Naive thymus-derived CD4-positive, alpha-beta T cell (primary cell): ENCODE results near the gene NCAM2. TPM values are rescaled to one million over a fixed set of nuclear protein-coding genes. Genes with fewer than 3 reads are reported as not detected.

Experiments used
- ATAC-seq: fragments of 150-1000 bp; cut with Tn5 transposase; 2 replicates; pipeline ENCODE4 v1.10.0; 2021; ENCODE audit warnings: mild to moderate bottlenecking, moderate library complexity
- CTCF ChIA-PET: fragments of 350-600 bp; sonication (Branson Sonifier 250); formaldehyde crosslinking; loops from one replicate; lab custom pipeline; 2021; ENCODE audit warnings: antibody characterized with exemption; lab: Charles Lee
- POLR2A ChIA-PET: fragments of 350-600 bp; sonication (Branson Sonifier 250); formaldehyde crosslinking; loops from one replicate; lab custom pipeline; 2021; ENCODE audit warnings: antibody characterized with exemption, inconsistent platforms; lab: Charles Lee
- DNase-seq, 9 donors: peaks; one replicate each; pipeline versions ENCODE4 v3.0.0 to v3.0.0-alpha.2; 2020 to 2022; ENCODE audit warnings: mixed read lengths in 1 of 9
- H3K27ac ChIP-seq: one replicate; pipeline ENCODE4 v1.7.0; 2013; ENCODE audit warnings: mild to moderate bottlenecking, low read depth, low read length, moderate library complexity
- H3K27me3 ChIP-seq, 2 donors: one replicate each; pipeline ENCODE4 v1.7.0; 2013; ENCODE audit warnings: low read length in 2 of 2, mild to moderate bottlenecking in 2 of 2, moderate library complexity in 2 of 2; ENCODE audit not compliant: control insufficient read depth in 2 of 2, insufficient read depth in 2 of 2
- H3K36me3 ChIP-seq, 3 experiments: 1 replicate in 2 of 3; 2 replicates in 1 of 3; pipeline ENCODE4 v1.7.0; 2013; ENCODE audit warnings: low read length in 3 of 3, mild to moderate bottlenecking in 3 of 3, moderate library complexity in 1 of 3; ENCODE audit not compliant: insufficient read depth in 3 of 3, control insufficient read depth in 2 of 3
- H3K4me1 ChIP-seq, 2 donors: one replicate each; pipeline ENCODE4 v1.7.0; 2013; ENCODE audit warnings: low read length in 2 of 2, mild to moderate bottlenecking in 2 of 2, moderate library complexity in 1 of 2; ENCODE audit not compliant: control insufficient read depth in 2 of 2, insufficient read depth in 2 of 2
- H3K4me3 ChIP-seq: 2 replicates; pipeline ENCODE4 v1.7.0; 2013; ENCODE audit warnings: mild to moderate bottlenecking, low read length
- H3K9me3 ChIP-seq, 3 experiments: 1 replicate in 2 of 3; 2 replicates in 1 of 3; pipeline ENCODE4 v1.7.0; 2013; ENCODE audit warnings: low read length in 3 of 3; ENCODE audit not compliant: control insufficient read depth in 2 of 3
- H3K27ac Mint-ChIP-seq, 9 donors: one replicate each; pipeline ENCODE4 v1.8.0; 2020 to 2022; ENCODE audit warnings: mixed read lengths in 9 of 9, mild to moderate bottlenecking in 8 of 9, moderate library complexity in 5 of 9, inconsistent platforms in 2 of 9
- H3K27me3 Mint-ChIP-seq, 5 donors: one replicate each; pipeline ENCODE4 v1.8.0; 2021 to 2022; ENCODE audit warnings: mixed read lengths in 5 of 5, mild to moderate bottlenecking in 1 of 5
- H3K36me3 Mint-ChIP-seq, 5 donors: one replicate each; pipeline ENCODE4 v1.8.0; 2020 to 2022; ENCODE audit warnings: mixed read lengths in 5 of 5, mild to moderate bottlenecking in 3 of 5, inconsistent platforms in 1 of 5
- H3K4me1 Mint-ChIP-seq, 7 donors: one replicate each; pipeline ENCODE4 v1.8.0; 2020 to 2022; ENCODE audit warnings: mixed read lengths in 7 of 7, mild to moderate bottlenecking in 3 of 7, inconsistent platforms in 1 of 7
- H3K4me3 Mint-ChIP-seq, 10 donors: one replicate each; pipeline ENCODE4 v1.8.0; 2020 to 2022; ENCODE audit warnings: mild to moderate bottlenecking in 10 of 10, mixed read lengths in 10 of 10, moderate library complexity in 6 of 10, inconsistent platforms in 2 of 10
- H3K9me3 Mint-ChIP-seq, 11 donors: one replicate each; pipeline ENCODE4 v1.8.0; 2020 to 2022; ENCODE audit warnings: mixed read lengths in 11 of 11, mild to moderate bottlenecking in 4 of 11, inconsistent platforms in 1 of 11, moderate library complexity in 1 of 11
- intact Hi-C, 2 donors: fragments of 100-400 bp; cut with micrococcal nuclease; formaldehyde crosslinking; loops; one replicate each; pipeline ENCODE4 v1.15.1; 2023
- polyA plus RNA-seq, 2 donors: library from polyadenylated mRNA; unstranded; fragments of 300-500 nt; fragmentation: Illumina TruSeq; gene quantifications; one replicate each; pipeline ENCODE4 v1.2.3, GENCODE V29; 2021
- total RNA-seq, 6 experiments: library from RNA in 5 of 6; stranded (reverse) in 5 of 6; gene quantifications; 1 replicate in 5 of 6; 2 replicates in 1 of 6; pipeline ENCODE4 v1.2.3 and lab custom pipeline; 2021 to 2026

The NCAM2 gene
- total and polyA plus RNA-seq, 7 experiments from 2014 or later, result 0.07 TPM; not detected in 6

- no peaks in the 10 kb centered on the region for H3K27me3 ChIP-seq
- no peak overlapping the region for H3K27ac ChIP-seq
- no peak overlapping the region for H3K27ac Mint-ChIP-seq
- no peak for DNase-seq
- intact Hi-C loops, result no loop called here
- H3K9me3 Mint-ChIP-seq, result peaks cover 0 to 18% (median 9%) of the 10 kb centered on the region in 11 donors
- peaks cover 0 to 13% (median 0%) of the 10 kb centered on the region in 3 experiments for H3K9me3 ChIP-seq
- no peaks in the 10 kb centered on the region for H3K36me3 ChIP-seq
- no peaks in the 10 kb centered on the region for H3K36me3 Mint-ChIP-seq
- H3K4me1 Mint-ChIP-seq, result no peaks in the 10 kb centered on the region
- H3K27me3 Mint-ChIP-seq, result no peaks in the 10 kb centered on the region
- H3K4me1 ChIP-seq, result no peaks in the 10 kb centered on the region
- H3K4me3 ChIP-seq, result no peak overlapping the region
- POLR2A ChIA-PET, result no interaction called here
- CTCF ChIA-PET, result no interaction called here
- H3K4me3 Mint-ChIP-seq, result no peak overlapping the region
- no peak for ATAC-seq
These were observed 342.8 kb downstream of the NCAM2 start for GRCh38 chr21:21341041-21341440.

GRCh38 chr21:21345296-21345695 lies 347.1 kb downstream of the NCAM2 start:
- Histone ChIP-seq H3K36me3 (no peaks in the 10 kb centered on the region), H3K27ac (no peak overlapping the region), H3K4me3 (no peak overlapping the region), H3K4me1 (no peaks in the 10 kb centered on the region), H3K27me3 (no peaks in the 10 kb centered on the region), H3K9me3 (peaks cover 0 to 13% (median 0%) of the 10 kb centered on the region in 3 experiments)
- Mint-ChIP-seq H3K4me3 (no peak overlapping the region), H3K9me3 (peaks cover 4 to 35% (median 15%) of the 10 kb centered on the region in 11 donors), H3K4me1 (no peaks in the 10 kb centered on the region), H3K36me3 (no peaks in the 10 kb centered on the region), H3K27me3 (no peaks in the 10 kb centered on the region), H3K27ac (no peak overlapping the region)
- intact Hi-C loops, result no loop called here
- ChIA-PET POLR2A (no interaction called here), CTCF (no interaction called here)
- no peak for ATAC-seq
- no peak for DNase-seq

- no peaks in the 10 kb centered on the region for H3K4me1 ChIP-seq
- H3K27ac ChIP-seq, result no peak overlapping the region
- Mint-ChIP-seq H3K27ac (no peak overlapping the region), H3K9me3 (peaks cover 4 to 35% (median 15%) of the 10 kb centered on the region in 11 donors), H3K27me3 (no peaks in the 10 kb centered on the region), H3K4me3 (no peak overlapping the region), H3K36me3 (no peaks in the 10 kb centered on the region), H3K4me1 (no peaks in the 10 kb centered on the region)
- DNase-seq (no peak), ATAC-seq (no peak)
- no peaks in the 10 kb centered on the region for H3K36me3 ChIP-seq
- no peak overlapping the region for H3K4me3 ChIP-seq
- H3K9me3 ChIP-seq, result peaks cover 0 to 13% (median 0%) of the 10 kb centered on the region in 3 experiments
- ChIA-PET POLR2A (no interaction called here), CTCF (no interaction called here)
- H3K27me3 ChIP-seq, result no peaks in the 10 kb centered on the region
- intact Hi-C loops, result no loop called here
These were observed 347.7 kb downstream of the NCAM2 start for GRCh38 chr21:21345872-21346271.

- no peaks in the 10 kb centered on the region for H3K4me1 Mint-ChIP-seq
- ChIA-PET POLR2A (no interaction called here), CTCF (no interaction called here)
- DNase-seq (no peak), ATAC-seq (no peak)
- no peak overlapping the region for H3K27ac ChIP-seq
- no peaks in the 10 kb centered on the region for H3K36me3 Mint-ChIP-seq
- no peaks in the 10 kb centered on the region for H3K36me3 ChIP-seq
- H3K27me3 ChIP-seq, result no peaks in the 10 kb centered on the region
- H3K4me3 Mint-ChIP-seq, result no peak overlapping the region
- peaks cover 0 to 14% (median 0%) of the 10 kb centered on the region in 11 donors for H3K9me3 Mint-ChIP-seq
- H3K4me1 ChIP-seq, result no peaks in the 10 kb centered on the region
- no peak overlapping the region for H3K27ac Mint-ChIP-seq
- no peaks in the 10 kb centered on the region for H3K27me3 Mint-ChIP-seq
- intact Hi-C loops, result no loop called here
- no peak overlapping the region for H3K4me3 ChIP-seq
- no peaks in the 10 kb centered on the region for H3K9me3 ChIP-seq
These were observed 368.1 kb downstream of the NCAM2 start for GRCh38 chr21:21366277-21366676.

- no peak overlapping the region for H3K4me3 ChIP-seq
- Mint-ChIP-seq H3K36me3 (no peaks in the 10 kb centered on the region), H3K9me3 (peaks cover 0 to 11% (median 0%) of the 10 kb centered on the region in 11 donors), H3K27ac (no peak overlapping the region), H3K4me3 (no peak overlapping the region), H3K27me3 (no peaks in the 10 kb centered on the region), H3K4me1 (no peaks in the 10 kb centered on the region)
- H3K9me3 ChIP-seq, result no peaks in the 10 kb centered on the region
- DNase-seq (no peak), ATAC-seq (no peak)
- ChIA-PET POLR2A (no interaction called here), CTCF (no interaction called here)
- no peak overlapping the region for H3K27ac ChIP-seq
- intact Hi-C loops, result no loop called here
- H3K27me3 ChIP-seq, result no peaks in the 10 kb centered on the region
- no peaks in the 10 kb centered on the region for H3K36me3 ChIP-seq
- no peaks in the 10 kb centered on the region for H3K4me1 ChIP-seq
These were observed 369.4 kb downstream of the NCAM2 start for GRCh38 chr21:21367583-21367982.

- DNase-seq (no peak), ATAC-seq (no peak)
- H3K4me1 Mint-ChIP-seq, result no peaks in the 10 kb centered on the region
- no peak overlapping the region for H3K4me3 Mint-ChIP-seq
- H3K4me3 ChIP-seq, result no peak overlapping the region
- H3K27ac Mint-ChIP-seq, result no peak overlapping the region
- H3K27me3 ChIP-seq, result no peaks in the 10 kb centered on the region
- H3K27ac ChIP-seq, result no peak overlapping the region
- H3K4me1 ChIP-seq, result no peaks in the 10 kb centered on the region
- peaks cover 0 to 11% (median 0%) of the 10 kb centered on the region in 11 donors for H3K9me3 Mint-ChIP-seq
- intact Hi-C loops, result loop anchor here in 1 of 2 donors (1.0 to 5.0 kb wide), 2 partner anchors 210 to 377 kb away; partner anchors contain the start of gene NCAM2
- no peaks in the 10 kb centered on the region for H3K27me3 Mint-ChIP-seq
- H3K36me3 Mint-ChIP-seq, result no peaks in the 10 kb centered on the region
- ChIA-PET CTCF (no interaction called here), POLR2A (no interaction called here)
- H3K9me3 ChIP-seq, result no peaks in the 10 kb centered on the region
- no peaks in the 10 kb centered on the region for H3K36me3 ChIP-seq
These were observed 375.8 kb downstream of the NCAM2 start for GRCh38 chr21:21373969-21374368.

GRCh38 chr21:21383126-21383525 lies 384.9 kb downstream of the NCAM2 start:
- H3K4me1 ChIP-seq, result no peaks in the 10 kb centered on the region
- H3K27ac ChIP-seq, result no peak overlapping the region
- Mint-ChIP-seq H3K9me3 (peaks cover 0 to 19% (median 2%) of the 10 kb centered on the region in 11 donors), H3K27me3 (no peaks in the 10 kb centered on the region), H3K36me3 (no peaks in the 10 kb centered on the region), H3K4me1 (no peaks in the 10 kb centered on the region), H3K27ac (no peak overlapping the region), H3K4me3 (no peak overlapping the region)
- DNase-seq (no peak), ATAC-seq (no peak)
- H3K9me3 ChIP-seq, result no peaks in the 10 kb centered on the region
- H3K36me3 ChIP-seq, result no peaks in the 10 kb centered on the region
- H3K27me3 ChIP-seq, result no peaks in the 10 kb centered on the region
- intact Hi-C loops, result no loop called here
- CTCF ChIA-PET, result no interaction called here
- POLR2A ChIA-PET, result no interaction called here
- no peak overlapping the region for H3K4me3 ChIP-seq
